Measurements from ENCODE around the gene NIFK. TPM values are rescaled to one million over a fixed set of nuclear protein-coding genes. Genes with fewer than 3 reads are reported as not detected.

The NIFK gene
- 69.6 TPM for polyA plus RNA-seq (2013, experiment 1 of 4)
- 64.9 TPM for polyA plus RNA-seq (2013, experiment 2 of 4)
- 45.4 TPM for polyA plus RNA-seq (2013, experiment 3 of 4)
- 54.3 TPM for polyA plus RNA-seq (2013, experiment 4 of 4)

- WGBS, 2 experiments = 0 to 1% methylated on average over 93 of the region's 93 CpGs
- H3K4me3 ChIP-seq (ENCODE audit: insufficient read depth, low read depth, low read length) = peak within 1 kb of the TSS; percentile 72
- H3K36me3 ChIP-seq (ENCODE audit: control insufficient read depth, insufficient read depth, low read length) = peaks cover 19% of the 10 kb centered on the region
- H3K27ac ChIP-seq (ENCODE audit: insufficient read depth, low read depth, low read length, poor library complexity, severe bottlenecking) = no peak within 1 kb of the TSS
- H3K4me1 ChIP-seq (ENCODE audit: control insufficient read depth, insufficient read depth, low read length) = peaks cover 11% of the 10 kb centered on the region
- no peaks in the 10 kb centered on the region for H3K9me3 ChIP-seq (ENCODE audit: control insufficient read depth, low read length)
- no peaks in the 10 kb centered on the region for H3K27me3 ChIP-seq (ENCODE audit: control insufficient read depth, insufficient read depth, low read length, poor library complexity, severe bottlenecking)
These were observed at the start of gene NIFK for GRCh38 chr2:121736462-121737336. Gene NIFK, minus strand, starts transcription at chr2:121736875. Its CDS starts 25 bp downstream, at chr2:121736850.

- Histone ChIP-seq H3K36me3 (ENCODE audit: control insufficient read depth, insufficient read depth, low read length) (no peaks in the 10 kb centered on the region), H3K27ac (ENCODE audit: insufficient read depth, low read depth, low read length, poor library complexity, severe bottlenecking) (no peak overlapping the region), H3K9me3 (ENCODE audit: control insufficient read depth, low read length) (no peaks in the 10 kb centered on the region), H3K4me1 (ENCODE audit: control insufficient read depth, insufficient read depth, low read length) (no peaks in the 10 kb centered on the region), H3K27me3 (ENCODE audit: control insufficient read depth, insufficient read depth, low read length, poor library complexity, severe bottlenecking) (no peaks in the 10 kb centered on the region), H3K4me3 (ENCODE audit: insufficient read depth, low read depth, low read length) (no peak overlapping the region)
- 88 to 95% methylated on average over 2 of the region's 2 CpGs for WGBS, 2 experiments
These were observed 46.5 kb upstream of the NIFK start for GRCh38 chr2:121783180-121783579.

DNA sequence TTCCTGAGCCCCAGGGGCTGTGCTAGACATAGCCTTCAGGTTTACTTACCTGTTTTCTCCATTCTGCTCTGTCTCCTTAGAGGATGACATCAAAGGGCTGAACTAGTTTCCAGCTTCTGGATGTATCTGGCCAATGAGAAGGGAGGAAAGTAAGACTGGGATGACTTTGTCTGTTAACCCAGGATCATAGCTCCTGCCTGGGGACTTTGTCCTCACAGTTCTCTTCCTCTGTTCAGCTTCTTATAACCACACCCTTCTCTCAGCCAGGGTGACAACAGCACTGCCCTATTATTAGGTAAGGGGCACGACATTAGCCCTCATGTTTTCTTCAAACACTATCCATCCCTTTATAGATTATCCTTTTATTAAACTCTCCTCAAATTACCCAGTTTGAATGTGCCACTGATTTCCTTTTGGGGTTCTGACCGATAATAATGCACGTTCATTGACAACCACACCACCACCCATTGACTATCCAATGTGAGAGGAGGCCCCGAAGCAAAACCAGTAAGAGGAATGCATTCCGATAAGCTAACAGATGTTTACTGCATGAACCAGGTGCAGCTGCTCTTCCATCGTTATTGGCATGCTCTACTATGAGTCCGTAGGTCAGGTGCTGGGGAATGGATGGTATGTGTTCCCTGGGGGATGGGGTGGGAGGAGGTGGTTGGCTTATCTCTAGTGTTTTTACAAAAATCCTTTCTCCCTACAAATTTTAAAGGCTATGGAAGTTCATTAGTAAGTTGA is 42.2 kb upstream of the NIFK start:
- 85 to 86% methylated on average over 7 of the region's 7 CpGs for WGBS, 2 experiments

DNA sequence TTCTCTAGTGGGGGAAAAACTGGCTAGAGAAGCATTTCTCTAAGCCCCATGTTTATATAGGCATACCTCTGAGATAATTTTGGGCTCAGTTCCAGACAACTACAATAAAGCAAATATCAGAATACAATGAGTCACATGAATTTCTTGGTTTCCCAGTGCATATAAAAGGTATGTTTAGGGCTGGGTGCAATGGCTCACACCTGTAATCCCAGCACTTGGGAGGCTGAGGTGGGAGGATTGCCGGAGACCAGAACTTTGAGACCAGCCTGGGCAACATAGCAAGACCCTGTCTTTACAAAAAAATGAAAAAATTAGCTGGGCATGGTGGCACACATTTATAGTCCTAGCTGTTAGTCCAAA is 41.0 kb upstream of the NIFK start:
- no peak overlapping the region for H3K27ac ChIP-seq (ENCODE audit: insufficient read depth, low read depth, low read length, poor library complexity, severe bottlenecking)
- no peak overlapping the region for H3K4me3 ChIP-seq (ENCODE audit: insufficient read depth, low read depth, low read length)
- WGBS, 2 experiments = 92 to 94% methylated on average over 1 of the region's 1 CpG
- no peaks in the 10 kb centered on the region for H3K27me3 ChIP-seq (ENCODE audit: control insufficient read depth, insufficient read depth, low read length, poor library complexity, severe bottlenecking)
- H3K36me3 ChIP-seq (ENCODE audit: control insufficient read depth, insufficient read depth, low read length) = no peaks in the 10 kb centered on the region
- no peaks in the 10 kb centered on the region for H3K9me3 ChIP-seq (ENCODE audit: control insufficient read depth, low read length)
- H3K4me1 ChIP-seq (ENCODE audit: control insufficient read depth, insufficient read depth, low read length) = no peaks in the 10 kb centered on the region

More for the DNA sequence above, 42.2 kb upstream of the NIFK start:
- no peak overlapping the region for H3K4me3 ChIP-seq (ENCODE audit: insufficient read depth, low read depth, low read length)
- H3K9me3 ChIP-seq (ENCODE audit: control insufficient read depth, low read length) = no peaks in the 10 kb centered on the region
- H3K36me3 ChIP-seq (ENCODE audit: control insufficient read depth, insufficient read depth, low read length) = no peaks in the 10 kb centered on the region
- H3K27me3 ChIP-seq (ENCODE audit: control insufficient read depth, insufficient read depth, low read length, poor library complexity, severe bottlenecking) = no peaks in the 10 kb centered on the region
- no peaks in the 10 kb centered on the region for H3K4me1 ChIP-seq (ENCODE audit: control insufficient read depth, insufficient read depth, low read length)
- H3K27ac ChIP-seq (ENCODE audit: insufficient read depth, low read depth, low read length, poor library complexity, severe bottlenecking) = no peak overlapping the region

- no peaks in the 10 kb centered on the region for H3K9me3 ChIP-seq (ENCODE audit: control insufficient read depth, low read length)
- H3K4me3 ChIP-seq (ENCODE audit: insufficient read depth, low read depth, low read length) = no peak overlapping the region
- no peaks in the 10 kb centered on the region for H3K36me3 ChIP-seq (ENCODE audit: control insufficient read depth, insufficient read depth, low read length)
- 89 to 92% methylated on average over 12 of the region's 12 CpGs for WGBS, 2 experiments
- no peak overlapping the region for H3K27ac ChIP-seq (ENCODE audit: insufficient read depth, low read depth, low read length, poor library complexity, severe bottlenecking)
- H3K4me1 ChIP-seq (ENCODE audit: control insufficient read depth, insufficient read depth, low read length) = no peaks in the 10 kb centered on the region
- H3K27me3 ChIP-seq (ENCODE audit: control insufficient read depth, insufficient read depth, low read length, poor library complexity, severe bottlenecking) = no peaks in the 10 kb centered on the region
These were observed 40.4 kb upstream of the NIFK start for GRCh38 chr2:121776885-121777698.

DNA sequence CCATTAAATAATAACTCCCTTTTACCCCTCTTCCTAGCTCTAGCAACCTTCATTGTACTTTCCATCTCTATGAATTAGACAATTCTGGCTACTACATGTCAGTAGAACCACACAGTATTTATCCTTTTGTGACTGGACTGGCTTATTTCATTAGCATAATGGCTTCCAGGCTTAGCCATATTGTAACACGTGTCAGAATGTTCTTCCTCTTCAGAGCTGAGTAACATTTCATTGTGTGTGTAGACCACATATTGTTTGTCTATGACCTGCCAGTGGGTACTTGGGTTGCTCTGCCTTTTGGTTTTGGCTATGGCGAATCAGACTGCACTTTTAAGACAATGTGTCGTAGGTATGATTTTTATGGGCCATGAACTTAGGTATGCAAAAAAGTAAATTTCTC is 39.7 kb upstream of the NIFK start:
- WGBS, 2 experiments = 85 to 93% methylated on average over 2 to 3 of the region's 3 CpGs

GRCh38 chr2:121774235-121774634 is 37.6 kb upstream of the NIFK start:
- Histone ChIP-seq H3K27ac (ENCODE audit: insufficient read depth, low read depth, low read length, poor library complexity, severe bottlenecking) (no peak overlapping the region), H3K36me3 (ENCODE audit: control insufficient read depth, insufficient read depth, low read length) (no peaks in the 10 kb centered on the region), H3K27me3 (ENCODE audit: control insufficient read depth, insufficient read depth, low read length, poor library complexity, severe bottlenecking) (no peaks in the 10 kb centered on the region), H3K9me3 (ENCODE audit: control insufficient read depth, low read length) (no peaks in the 10 kb centered on the region), H3K4me3 (ENCODE audit: insufficient read depth, low read depth, low read length) (no peak overlapping the region), H3K4me1 (ENCODE audit: control insufficient read depth, insufficient read depth, low read length) (no peaks in the 10 kb centered on the region)
- WGBS, 2 experiments = 86 to 93% methylated on average over 13 of the region's 13 CpGs

More for the DNA sequence above, 39.7 kb upstream of the NIFK start:
- no peaks in the 10 kb centered on the region for H3K4me1 ChIP-seq (ENCODE audit: control insufficient read depth, insufficient read depth, low read length)
- no peak overlapping the region for H3K4me3 ChIP-seq (ENCODE audit: insufficient read depth, low read depth, low read length)
- no peaks in the 10 kb centered on the region for H3K9me3 ChIP-seq (ENCODE audit: control insufficient read depth, low read length)
- no peak overlapping the region for H3K27ac ChIP-seq (ENCODE audit: insufficient read depth, low read depth, low read length, poor library complexity, severe bottlenecking)
- no peaks in the 10 kb centered on the region for H3K36me3 ChIP-seq (ENCODE audit: control insufficient read depth, insufficient read depth, low read length)
- H3K27me3 ChIP-seq (ENCODE audit: control insufficient read depth, insufficient read depth, low read length, poor library complexity, severe bottlenecking) = no peaks in the 10 kb centered on the region

DNA sequence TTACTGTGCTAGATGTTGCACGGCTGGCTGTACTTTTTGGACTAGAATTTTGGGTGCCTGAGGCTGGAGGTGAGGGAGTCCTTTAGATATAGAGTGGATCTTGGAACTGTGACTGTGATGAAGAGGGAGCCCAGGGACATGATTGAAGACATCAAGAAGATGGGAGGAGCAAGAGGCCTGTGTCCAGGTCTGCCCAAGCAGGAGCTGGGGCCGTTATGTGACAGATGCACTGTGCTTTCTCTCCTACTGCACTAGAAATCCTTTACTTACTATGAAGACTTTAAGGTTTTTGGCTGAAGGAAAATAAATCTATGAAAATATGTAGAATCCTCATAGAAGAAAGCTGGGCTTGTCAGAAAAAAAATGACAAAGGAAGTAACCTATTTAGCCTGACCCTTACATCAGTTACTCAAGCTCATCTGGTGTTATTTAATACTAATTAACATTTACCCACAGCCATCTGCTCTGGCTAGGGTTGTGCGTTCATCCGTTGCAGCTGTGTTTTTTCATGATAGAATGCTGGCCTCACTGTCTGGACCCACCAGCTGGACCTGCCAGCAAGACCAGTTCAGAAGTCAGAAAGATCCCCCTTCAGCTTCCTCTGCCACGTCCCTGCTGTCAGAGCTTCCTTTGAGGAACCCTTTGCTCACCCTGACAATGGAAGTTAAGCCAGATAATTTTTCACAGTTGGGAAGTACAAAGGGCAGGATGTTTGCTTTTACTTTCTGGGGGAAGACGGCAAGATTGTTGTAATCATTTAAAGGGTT is 35.5 kb upstream of the NIFK start:
- H3K36me3 ChIP-seq (ENCODE audit: control insufficient read depth, insufficient read depth, low read length) = no peaks in the 10 kb centered on the region
- no peak overlapping the region for H3K4me3 ChIP-seq (ENCODE audit: insufficient read depth, low read depth, low read length)
- H3K27ac ChIP-seq (ENCODE audit: insufficient read depth, low read depth, low read length, poor library complexity, severe bottlenecking) = no peak overlapping the region
- H3K9me3 ChIP-seq (ENCODE audit: control insufficient read depth, low read length) = no peaks in the 10 kb centered on the region
- WGBS, 2 experiments = 85 to 89% methylated on average over 6 of the region's 6 CpGs
- no peaks in the 10 kb centered on the region for H3K4me1 ChIP-seq (ENCODE audit: control insufficient read depth, insufficient read depth, low read length)
- H3K27me3 ChIP-seq (ENCODE audit: control insufficient read depth, insufficient read depth, low read length, poor library complexity, severe bottlenecking) = no peaks in the 10 kb centered on the region

DNA sequence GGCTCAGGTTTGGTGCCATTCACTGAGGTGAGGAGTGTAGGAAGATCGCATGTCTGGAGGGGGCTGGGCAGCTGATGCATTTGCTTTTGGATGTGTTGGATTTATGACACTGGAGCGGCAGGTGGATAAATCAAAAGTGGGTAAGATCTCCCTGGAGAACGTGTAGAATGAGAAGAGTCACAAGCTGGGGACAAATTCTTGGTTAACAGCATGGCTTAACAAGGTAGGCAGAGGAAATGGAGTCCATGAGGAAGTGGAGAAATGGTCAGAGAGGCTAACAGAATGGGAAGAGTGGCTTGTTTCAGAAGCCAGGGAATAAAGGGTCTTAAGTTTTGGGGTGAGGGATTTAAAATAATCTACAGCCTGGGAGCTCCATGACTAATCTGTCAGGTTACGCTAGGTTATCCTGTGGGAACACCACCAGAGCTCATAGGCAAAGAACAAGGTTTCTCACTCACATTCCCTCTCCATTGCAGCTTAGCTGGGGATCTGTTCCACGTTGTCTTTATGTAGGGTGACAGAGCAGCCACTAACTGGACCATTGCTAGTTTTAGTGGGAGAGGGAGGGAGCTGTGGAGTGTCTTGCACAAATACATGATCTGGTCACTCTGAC is 31.6 kb upstream of the NIFK start:
- peaks cover 28% of the 10 kb centered on the region for H3K36me3 ChIP-seq (ENCODE audit: control insufficient read depth, insufficient read depth, low read length)

More for the DNA sequence above, 31.6 kb upstream of the NIFK start:
- Histone ChIP-seq H3K4me3 (ENCODE audit: insufficient read depth, low read depth, low read length) (no peak overlapping the region), H3K4me1 (ENCODE audit: control insufficient read depth, insufficient read depth, low read length) (no peaks in the 10 kb centered on the region), H3K27me3 (ENCODE audit: control insufficient read depth, insufficient read depth, low read length, poor library complexity, severe bottlenecking) (no peaks in the 10 kb centered on the region), H3K9me3 (ENCODE audit: control insufficient read depth, low read length) (no peaks in the 10 kb centered on the region), H3K27ac (ENCODE audit: insufficient read depth, low read depth, low read length, poor library complexity, severe bottlenecking) (no peak overlapping the region)
- WGBS, 2 experiments = 85 to 96% methylated on average over 5 of the region's 5 CpGs

All from ectodermal cell (in vitro differentiated cells).